Anterior cingulate cortex (tissue), 58 donors: ENCODE measurements around the gene FAM210B.
A peak's percentile ranks its signal among the peaks of the same experiment; 100 is the strongest.
"Not testable (repeated sequence)": the region's sequence is repeated elsewhere in the genome, so short reads cannot be mapped to it uniquely, and the experiment has no call there.

Experiments used
- DNase-seq, 58 donors: peaks; one replicate each; lab custom pipeline; 2025; lab: John Stamatoyannopoulos, UW

The FAM210B gene, protein sequence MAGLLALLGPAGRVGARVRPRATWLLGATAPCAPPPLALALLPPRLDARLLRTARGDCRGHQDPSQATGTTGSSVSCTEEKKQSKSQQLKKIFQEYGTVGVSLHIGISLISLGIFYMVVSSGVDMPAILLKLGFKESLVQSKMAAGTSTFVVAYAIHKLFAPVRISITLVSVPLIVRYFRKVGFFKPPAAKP

DNA sequence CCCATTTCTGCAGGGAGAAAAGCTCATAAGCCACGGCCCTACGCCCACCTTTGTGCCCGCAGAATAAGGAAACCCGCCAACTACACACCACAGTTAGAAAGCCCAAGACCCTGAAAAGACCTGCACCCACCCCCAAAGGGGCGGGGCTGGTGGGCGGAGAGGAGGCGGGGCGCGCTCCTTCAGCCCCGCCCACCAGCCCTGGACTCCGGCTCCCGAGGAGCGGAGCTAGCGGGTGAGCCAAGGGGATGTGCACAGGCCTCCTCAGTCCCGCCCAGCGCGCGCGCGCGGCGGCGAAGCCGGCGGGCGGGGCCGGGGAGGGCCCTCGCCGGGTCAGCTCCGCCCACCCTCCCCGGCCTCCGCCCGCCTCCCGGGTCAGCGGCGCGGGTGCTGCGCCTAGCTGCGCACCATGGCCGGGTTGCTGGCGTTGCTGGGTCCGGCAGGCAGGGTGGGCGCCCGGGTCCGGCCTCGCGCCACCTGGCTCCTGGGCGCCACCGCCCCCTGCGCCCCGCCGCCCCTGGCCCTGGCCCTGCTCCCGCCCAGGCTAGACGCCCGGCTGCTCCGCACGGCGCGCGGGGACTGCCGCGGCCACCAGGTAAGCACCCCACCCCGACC lies at the start of gene FAM210B:
Gene FAM210B, plus strand, starts transcription at position 375 of the 612 bp plus-strand sequence. Its CDS starts 32 bp downstream, at position 407.
- DNase-seq = peak in 57 of 58 donors; percentile 14 to 93 (median 81)

GRCh38 chr20:56316051-56316450 lies 42.7 kb upstream of the FAM210B start:
- DNase-seq = no peak

DNA sequence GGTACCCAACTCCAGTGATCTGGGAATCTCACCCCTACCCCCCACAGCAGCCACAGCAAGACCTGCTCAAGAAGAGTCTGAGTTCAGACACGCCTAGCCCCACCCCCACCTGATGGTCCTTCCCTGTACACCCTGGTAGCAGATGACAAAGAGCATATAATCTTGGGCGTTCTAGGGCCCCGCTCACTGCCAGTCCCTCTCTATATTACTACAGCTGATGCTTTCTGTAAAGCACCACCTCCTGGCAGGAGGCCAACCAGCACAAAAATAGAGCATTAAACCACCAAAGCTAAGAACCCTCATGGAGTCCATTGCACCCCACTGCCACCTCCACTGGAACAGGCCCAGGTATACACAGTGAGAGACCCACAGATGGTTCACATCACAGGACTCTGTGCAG lies 42.3 kb upstream of the FAM210B start:
- DNase-seq = no peak

DNA sequence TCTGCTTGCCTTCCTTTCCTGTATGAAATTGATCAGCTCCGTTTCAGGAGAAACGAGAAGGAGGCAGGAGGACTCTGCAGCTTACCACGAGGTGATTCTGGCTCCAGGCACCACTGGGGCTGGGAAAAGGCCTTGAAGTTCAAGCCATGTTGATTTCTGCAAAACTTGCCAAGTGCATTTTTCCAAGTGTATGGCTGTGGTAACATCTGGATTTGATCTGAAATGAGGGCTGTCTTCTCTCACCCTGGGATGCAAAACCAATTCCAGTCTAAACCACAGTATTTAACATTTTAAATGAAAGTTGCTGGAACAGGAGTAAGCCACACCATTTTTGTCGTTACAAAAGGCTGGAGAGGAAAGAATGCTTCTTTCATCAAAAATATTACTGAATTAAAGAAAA lies 36.1 kb upstream of the FAM210B start:
- DNase-seq = no peak

- DNase-seq = no peak
Observed at GRCh38 chr20:56323206-56323605, 35.6 kb upstream of the FAM210B start.

DNA sequence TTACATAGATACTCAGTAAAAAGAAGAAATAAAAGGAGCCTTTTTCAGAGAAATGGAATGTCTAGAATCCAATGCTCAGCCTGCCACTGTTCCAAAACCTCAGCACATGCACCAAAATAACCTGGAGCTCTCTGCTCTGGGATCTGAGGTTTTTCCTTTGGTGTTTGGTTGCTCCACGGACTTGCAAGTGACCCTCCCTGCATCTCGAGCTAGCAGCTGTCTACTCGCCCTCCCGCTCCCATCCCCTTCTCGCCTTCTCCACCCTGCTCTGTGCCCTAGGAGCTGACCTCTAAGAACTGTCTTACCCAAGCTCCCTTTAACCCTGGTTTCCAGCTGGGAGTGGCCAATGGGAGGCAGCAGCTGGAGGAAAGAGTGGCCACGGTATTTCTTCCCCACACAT lies 35.1 kb upstream of the FAM210B start:
- no peak for DNase-seq

DNA sequence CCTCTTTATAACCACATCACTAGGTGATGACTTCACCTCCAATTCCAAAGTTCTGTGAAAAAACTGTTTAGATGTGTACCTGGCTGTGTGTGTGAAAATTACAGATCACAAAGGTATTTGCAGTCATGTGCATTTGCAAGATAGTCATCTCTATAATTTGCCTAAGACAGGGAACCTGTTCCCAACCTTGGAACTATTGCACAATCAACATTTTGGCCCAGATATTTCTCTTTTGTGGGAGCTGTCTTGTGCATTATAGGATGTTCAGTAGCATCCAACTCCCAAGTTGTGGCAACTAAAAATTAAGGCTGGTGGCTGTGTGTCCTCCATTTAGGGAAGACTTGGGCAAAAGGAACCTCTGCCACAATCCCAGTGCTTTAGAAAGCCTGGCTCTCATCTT lies 34.0 kb upstream of the FAM210B start:
- no peak for DNase-seq

GRCh38 chr20:56328861-56329260 lies 29.9 kb upstream of the FAM210B start:
- no peak for DNase-seq

DNA sequence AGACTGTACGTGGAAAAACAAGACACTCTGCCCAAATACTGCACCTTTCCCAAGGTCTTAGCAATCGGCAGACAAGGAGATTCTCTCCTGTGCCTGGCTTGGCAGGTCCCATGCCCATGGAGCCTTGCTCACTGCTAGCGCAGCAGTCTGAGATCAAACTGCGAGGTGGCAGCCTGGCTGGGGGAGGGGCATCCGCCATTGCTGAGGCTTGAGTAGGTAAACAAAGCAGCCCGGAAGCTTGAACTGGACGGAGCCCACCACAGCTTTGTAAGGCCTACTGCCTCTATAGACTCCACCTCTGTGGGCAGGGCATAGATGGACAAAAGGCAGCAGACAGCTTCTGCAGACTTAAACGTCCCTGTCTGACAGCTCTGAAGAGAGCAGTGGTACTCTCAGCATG lies 22.1 kb upstream of the FAM210B start:
- DNase-seq = not testable (repeated sequence)

- no peak for DNase-seq
Observed at GRCh38 chr20:56342783-56343182, 16.0 kb upstream of the FAM210B start.

- DNase-seq = peak in 36 of 58 donors; percentile 4 to 63 (median 20)
Observed at GRCh38 chr20:56343861-56344381, 14.9 kb upstream of the FAM210B start.

GRCh38 chr20:56345911-56346310 lies 12.9 kb upstream of the FAM210B start:
- DNase-seq = no peak

DNA sequence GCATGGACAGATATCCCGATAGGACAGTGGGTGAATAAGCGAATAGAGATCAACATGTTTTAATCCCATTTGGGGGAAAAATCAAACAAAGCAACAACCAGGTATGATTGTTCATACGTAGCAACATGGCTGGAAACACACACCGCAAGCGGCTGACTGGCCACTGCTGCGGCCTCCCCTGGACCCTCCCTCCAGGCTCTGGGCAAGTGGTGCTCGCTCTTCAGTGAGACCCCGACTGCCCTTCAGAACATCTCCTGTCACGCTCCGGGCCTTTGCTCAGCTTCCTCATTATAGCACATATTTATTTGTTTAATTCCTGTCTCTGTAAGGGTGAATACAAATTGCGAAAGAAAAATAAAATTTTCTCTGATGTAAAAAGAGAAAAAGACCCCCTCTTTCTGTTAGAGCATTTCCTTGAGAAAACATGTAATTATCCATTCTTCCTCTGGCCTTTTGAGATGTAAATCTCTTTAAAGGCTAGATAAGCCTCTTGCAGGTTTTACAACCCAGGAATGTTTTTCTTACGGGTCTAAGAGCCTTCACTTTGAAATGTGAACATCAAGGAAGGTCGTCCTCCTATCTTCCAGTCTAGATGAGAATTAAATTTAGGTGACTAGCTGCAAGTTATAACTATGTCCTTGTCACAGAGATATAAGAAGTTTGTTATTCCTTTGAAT lies 11.0 kb upstream of the FAM210B start:
- DNase-seq = no peak

GRCh38 chr20:56348305-56348693 lies 10.5 kb upstream of the FAM210B start:
- DNase-seq = no peak

DNA sequence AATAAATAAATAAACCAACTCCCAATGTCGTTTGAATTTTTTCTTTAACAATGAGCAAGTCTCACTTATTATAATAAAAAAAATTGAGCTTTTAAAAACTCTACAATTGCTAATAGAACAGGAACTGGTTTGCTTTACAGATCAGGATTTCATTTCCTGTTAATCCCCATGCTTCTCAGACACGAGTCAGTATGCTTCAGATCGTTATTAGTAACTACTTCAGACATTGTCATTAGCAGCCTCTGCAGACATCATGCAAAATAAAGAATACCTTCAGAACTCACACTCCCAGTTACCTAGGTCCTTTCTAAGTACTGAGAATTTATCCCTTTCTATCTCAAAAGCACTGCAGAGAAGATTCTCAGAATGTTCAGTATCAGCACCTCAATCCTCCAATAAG lies 10.0 kb upstream of the FAM210B start:
- DNase-seq = no peak

DNA sequence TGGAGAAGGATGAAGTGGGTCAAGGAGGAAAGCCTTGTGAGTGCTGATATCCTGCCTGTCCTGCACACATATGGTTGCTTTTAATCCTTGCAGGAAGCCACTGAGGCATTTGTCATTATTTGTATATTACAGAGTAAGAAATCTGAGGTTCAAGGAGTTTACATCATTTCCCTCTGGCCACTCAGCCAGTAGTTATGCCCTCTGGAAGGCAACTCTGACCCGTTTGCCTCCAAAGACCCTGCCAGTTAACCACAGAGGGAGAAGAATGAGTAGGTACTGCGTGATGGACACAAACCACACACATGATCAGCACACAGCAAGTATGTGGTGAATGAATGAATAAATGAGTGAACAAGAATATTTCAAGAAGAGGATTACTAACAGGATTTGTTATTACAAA lies 7.9 kb upstream of the FAM210B start:
- DNase-seq = no peak

DNA sequence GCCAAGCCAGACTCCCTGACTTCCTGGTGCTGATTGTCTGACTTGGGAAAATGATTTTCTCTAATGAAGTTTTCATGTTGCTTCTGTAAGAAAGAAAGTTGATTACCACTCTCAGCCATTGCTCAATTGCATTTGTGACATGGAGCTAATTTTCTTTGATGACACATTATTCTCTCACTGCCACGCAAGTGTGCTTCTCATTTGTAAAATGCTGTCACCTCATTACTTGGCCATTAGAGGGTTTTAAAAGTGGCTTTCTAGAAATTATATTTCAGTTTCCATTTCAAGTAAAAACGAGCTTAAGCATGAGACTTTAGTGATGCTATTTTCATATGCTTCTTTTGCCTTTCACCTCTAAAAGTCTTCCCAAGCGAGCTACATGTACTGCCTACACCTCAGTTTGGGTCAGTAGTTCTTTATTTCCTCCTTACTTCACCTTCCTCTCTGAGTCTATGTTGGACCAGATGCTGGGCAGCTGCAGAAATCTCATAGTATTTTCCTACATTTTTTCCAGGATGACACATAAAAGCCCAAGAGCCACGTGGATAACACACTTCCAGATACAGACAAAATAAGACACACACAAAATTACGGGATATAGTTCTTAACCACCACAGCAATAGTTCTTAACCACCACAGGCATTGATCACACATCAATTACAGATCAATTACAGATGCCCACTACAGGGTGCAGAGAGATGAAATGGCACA lies 6.3 kb upstream of the FAM210B start:
- DNase-seq = no peak

DNA sequence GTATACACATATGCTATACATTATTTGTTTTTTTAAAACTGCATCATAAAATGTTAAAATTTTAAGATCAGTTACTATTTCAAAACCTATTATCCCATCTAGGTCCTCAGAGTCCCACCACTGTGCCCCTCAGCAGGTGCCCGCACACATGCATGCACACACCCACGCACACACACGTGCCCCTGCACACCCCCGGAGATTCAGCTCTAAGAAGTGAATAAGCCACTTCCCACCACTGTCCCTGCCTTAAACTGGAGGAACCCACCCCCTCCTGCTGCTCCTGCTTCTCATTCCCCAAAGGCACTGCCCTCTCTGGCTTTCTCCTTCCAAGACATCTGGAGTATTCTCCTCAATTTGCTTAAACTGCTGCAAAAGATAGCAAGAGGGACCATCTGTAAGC lies 5.4 kb upstream of the FAM210B start:
- no peak for DNase-seq

GRCh38 chr20:56358070-56358469 lies 704 bp upstream of the FAM210B start:
- DNase-seq = no peak

GRCh38 chr20:56359212-56360132 lies 698 bp downstream of the FAM210B start:
- peak in 34 of 58 donors; percentile 13 to 54 (median 34) for DNase-seq
